ENCODE results near the gene ENG.
"Not testable (repeated sequence)": the region's sequence is repeated elsewhere in the genome, so short reads cannot be mapped to it uniquely, and the experiment has no call there.

Gene ENG

DNA sequence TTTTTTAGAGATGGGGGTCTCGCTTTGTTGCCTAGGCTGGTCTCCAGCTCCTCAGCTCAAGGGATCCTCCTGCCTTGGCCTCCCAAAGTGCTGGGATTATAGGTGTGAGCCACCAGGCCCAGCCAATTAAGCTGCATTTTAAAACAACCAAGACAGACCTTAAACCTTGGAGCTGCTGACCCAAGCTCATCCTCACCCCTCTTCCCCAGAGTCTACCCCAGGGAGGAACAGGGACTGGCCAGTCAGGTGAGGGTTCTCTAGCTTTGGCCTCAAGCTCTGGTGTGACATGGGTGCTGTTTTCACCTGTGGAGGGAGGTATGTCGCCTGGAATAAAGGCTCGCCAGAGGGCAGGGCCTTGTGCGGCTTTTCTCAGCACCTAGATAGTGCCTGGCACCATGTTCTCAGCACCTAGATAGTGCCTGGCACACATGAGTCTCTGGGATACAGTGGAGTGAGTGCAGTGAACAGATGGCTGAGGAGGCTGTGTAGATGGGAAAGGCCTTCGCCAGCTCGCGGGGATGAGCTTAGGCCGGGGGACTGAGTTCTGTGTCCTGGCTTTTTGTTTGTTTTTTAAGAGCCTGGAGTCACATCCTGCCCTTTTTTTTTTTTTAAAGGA is 61.3 kb downstream of the ENG start:
- DNase-seq = no peak

DNA sequence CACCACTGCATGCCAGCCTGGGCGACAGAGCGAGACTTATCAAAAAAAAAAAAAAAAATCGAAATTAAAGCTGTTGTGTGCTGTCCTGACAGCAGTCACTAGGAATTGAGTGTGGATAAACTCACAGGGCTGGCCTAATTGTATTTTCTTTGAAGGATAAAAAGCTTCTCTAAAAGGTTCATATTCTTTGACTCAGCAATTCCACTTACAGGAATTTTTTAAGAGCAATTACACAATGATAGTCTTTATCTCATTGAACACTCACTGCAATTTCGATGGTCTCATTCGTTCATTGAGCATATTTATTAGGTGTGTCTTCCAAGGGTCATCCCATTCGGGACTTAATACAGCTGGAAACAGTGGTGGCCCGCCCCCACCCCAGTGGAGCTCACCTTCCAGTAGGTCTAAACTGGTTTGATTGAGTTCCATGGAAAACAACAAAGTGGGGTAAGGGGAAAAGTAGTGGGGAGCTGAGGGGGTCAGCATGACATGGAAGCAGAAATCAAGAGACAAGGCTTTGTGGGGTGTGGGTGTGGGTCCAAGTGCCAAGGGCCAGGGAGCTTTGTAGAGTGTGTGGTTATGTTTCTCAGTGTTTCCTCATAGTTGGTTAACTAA is 61.9 kb downstream of the ENG start:
- no peak for DNase-seq

DNA sequence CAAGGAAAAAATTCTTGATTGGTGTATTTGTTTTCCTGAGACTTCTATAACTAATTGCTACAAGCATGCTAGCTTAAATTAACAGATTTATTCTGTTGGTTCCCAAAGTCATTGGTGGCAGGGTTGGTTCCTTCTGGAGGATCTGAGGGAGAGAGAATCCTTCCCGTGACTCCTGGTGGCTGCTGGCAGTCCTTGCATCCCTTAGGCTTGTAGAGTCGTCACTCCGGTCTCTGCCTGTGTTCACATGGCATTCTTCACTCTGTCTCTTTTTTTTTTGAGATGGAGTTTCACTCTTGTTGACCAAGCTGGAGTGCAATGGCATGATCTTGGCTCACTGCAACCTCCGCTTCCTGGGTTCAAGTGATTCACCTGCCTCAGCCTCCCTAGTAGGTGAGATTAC is 63.4 kb downstream of the ENG start:
- no peak for DNase-seq

DNA sequence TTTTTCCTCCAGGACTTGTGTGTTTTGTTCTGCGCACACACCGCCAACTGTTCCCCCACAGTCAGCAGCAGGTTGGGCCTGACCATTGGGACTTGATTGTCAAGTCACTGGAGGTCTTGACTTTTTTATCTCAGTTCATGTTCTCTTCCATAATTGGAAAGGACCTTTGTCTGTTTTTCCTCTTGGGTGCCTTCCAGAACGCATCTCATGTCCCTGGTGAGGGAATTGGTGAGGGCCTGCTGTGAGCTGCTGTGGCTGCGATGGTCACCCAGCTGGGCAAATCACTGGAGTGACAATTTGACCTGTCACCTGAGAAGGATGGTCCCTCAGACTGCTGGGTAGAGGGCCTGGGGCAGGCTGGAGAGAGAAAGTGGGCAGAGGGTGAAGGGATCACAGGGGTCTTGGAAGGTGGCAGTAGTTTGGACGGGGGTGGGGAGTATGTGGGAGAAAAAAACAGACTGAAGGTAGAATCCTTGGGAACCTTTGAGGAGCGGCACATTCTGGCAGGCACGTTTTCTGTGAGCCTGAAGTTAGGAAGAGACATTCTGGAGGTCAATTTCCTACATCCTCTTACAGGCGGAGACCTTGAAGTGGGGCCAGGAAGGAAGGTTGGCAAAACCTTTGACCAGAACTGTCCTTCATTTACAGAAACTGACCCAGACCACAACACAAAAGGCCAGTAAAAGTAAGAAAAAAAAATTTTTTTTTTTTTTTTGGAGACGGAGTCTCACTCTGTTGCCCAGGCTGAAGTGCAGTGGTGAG is 64.2 kb downstream of the ENG start:
- no peak for DNase-seq

DNA sequence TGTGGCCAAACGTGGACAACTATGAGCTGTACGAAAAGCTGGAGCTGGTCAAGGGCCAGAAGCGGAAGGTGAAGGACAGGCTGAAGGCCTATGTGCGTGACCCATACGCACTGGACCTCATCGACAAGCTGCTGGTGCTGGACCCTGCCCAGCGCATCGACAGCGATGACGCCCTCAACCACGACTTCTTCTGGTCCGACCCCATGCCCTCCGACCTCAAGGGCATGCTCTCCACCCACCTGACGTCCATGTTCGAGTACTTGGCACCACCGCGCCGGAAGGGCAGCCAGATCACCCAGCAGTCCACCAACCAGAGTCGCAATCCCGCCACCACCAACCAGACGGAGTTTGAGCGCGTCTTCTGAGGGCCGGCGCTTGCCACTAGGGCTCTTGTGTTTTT is 65.3 kb downstream of the ENG start:
- no peak for DNase-seq

DNA sequence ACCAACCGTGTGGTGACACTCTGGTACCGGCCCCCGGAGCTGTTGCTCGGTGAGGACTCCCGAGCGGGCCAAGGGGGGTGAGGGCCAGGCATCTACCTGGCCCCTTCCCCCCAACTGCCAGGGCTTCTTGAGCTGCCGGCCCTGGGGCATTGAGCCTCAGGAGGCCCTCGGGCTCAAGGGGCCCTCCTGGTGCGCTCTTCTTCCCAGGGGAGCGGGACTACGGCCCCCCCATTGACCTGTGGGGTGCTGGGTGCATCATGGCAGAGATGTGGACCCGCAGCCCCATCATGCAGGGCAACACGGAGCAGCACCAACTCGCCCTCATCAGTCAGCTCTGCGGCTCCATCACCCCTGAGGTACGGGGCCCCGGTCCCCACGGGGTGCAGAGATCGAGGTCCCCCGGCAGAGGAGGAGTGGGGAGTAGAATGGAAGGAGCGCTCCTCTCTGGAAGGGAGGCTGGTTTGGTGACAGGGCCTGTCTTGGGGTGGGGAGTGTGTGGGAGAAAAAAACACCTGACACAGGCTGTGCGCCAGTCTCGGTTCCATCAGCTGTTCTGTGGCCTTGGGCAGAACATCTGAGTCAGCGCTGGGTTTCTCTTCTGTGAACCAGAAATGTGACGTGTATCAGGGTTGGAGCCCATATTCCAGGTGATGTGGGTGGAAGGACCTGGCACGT is 66.0 kb downstream of the ENG start:
- no peak for DNase-seq

DNA sequence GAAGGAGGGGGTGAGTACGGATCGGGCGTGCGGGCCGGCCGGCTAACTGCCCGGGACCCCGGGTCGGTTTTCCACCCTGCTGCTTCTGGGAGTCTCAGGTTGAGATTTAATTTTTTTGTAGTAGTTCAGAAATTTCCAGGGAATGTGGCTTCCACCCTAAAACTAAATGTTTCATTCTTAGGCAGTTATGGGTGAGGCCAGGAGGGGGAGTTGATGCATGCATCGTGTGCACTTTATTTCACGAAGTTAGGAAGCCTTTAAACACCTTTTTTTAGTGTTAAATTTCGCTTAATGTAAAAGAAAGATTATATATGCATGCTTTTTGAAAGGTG is 67.7 kb downstream of the ENG start:
- no peak for DNase-seq

DNA sequence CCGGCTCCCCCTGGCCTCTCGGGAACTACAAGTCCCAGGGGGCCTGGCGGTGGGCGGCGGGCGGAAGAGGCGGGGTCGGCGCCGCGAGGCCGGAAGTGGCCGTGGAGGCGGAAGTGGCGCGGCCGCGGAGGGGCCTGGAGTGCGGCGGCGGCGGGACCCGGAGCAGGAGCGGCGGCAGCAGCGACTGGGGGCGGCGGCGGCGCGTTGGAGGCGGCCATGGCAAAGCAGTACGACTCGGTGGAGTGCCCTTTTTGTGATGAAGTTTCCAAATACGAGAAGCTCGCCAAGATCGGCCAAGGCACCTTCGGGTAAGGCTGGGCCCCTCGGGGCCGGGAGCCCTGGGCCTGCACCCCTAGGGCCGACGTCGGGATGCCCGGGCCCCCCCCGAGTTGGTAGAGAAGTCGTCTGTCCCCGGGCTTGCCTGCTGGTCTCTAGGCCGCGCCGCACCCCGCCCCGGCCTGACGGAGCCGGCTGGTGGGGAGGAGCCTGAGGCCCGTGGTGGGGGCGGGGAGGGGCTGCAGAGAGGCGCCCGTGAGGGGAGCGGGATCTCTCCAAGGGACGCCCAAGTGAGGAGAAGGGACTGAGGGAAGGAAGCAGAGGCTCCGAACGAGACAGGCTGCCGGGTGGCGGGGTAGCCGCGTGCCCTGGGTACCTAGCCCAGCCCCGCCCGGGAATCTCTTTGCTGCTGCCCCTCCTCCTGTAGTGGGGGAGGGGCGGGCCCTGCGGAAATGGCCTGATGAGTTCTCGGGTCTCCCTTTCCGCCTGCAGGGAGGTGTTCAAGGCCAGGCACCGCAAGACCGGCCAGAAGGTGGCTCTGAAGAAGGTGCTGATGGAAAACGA is 68.3 kb downstream of the ENG start, which contains the start of gene CDK9:
Gene CDK9, plus strand, starts transcription at position 102 of the 840 bp plus-strand sequence. Its CDS starts 115 bp downstream, at position 217.
- peak; percentile 82 for DNase-seq

DNA sequence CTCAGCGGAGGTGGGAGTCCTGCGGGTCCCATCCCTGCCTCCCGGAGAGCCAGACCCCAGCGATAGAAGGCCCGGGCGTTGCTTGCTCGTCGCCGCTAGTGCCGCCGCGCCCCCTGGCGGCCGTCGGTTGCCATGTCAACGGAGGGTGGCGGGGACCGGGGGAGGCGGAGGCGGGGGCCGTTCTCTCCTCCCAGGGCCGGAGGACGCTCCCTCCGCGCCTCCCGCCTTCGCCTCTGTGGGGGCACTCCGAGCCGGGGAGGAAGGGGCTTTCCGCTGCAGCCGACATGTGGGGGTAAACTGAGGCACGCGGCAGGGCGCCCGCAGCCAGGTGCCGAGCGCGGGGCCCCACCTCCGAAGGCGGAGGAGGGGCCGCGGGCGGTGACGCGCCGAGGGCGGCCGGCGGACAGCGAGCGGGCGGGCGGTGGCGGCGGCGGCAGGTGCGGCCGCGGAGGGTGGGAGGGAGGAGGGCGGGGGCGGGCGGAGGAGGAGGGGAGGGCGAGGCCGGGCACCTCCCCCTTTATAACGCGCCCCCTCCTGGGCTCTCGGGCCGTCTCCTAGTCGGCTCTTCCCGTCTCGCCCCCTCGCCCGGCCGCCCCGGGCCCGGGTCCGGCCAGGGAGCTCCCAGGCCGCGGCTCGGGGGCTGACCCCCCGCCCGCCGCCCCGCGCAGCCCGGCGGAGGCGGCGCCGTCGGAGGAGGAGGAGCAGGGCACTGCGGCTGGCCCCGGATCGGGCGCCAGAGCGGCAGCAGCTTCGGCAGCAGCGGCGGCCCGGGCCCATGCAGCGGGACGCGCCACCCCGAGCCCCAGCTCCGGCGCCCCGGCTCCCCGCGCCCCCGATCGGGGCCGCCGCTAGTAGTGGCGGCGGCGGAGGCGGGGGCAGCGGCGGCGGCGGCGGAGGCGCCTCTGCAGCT is 69.2 kb downstream of the ENG start:
- peak; percentile 96 for DNase-seq

DNA sequence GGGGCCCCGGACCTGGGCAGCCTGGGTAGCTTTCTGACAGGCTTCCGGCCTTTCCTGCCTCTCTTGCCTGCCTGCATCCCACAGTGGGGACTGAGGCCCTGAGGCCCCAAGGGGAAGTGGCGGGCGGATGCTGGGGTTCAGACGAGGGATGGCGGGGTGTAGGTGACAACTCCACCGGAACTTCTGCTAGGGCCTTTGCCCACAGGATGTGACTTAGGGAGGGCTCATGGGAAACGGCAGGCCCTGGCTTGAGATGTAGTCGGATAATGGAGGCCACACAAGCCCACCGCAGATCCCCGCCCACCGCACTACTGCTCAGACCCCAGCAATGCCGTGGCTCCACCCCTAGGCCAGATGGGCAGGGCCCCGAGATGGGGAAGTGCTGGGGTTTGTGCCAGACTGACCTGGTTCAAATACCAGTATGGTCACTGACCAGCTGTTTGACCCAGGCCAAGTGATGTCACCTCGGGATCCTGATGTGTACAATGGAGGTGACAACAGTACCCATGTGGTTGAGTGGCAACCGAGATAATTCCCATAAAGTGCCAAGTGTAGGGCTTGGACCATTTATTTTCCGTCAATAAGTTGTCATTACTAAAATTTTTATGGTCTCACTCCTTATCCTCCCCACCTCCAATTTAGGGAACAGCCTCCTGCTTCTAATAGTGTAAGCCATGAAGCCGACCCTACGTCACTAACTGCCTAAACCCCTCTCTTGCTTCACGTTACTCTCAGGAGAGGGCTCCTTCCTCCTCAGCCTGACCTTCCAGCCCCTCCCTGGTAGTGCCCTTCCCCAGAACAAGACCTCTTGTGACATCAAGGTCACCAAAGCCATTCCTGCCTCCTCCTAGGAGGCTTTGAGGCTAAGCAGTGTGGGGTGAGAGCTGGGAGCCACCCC is 71.1 kb downstream of the ENG start:
- DNase-seq = no peak

DNA sequence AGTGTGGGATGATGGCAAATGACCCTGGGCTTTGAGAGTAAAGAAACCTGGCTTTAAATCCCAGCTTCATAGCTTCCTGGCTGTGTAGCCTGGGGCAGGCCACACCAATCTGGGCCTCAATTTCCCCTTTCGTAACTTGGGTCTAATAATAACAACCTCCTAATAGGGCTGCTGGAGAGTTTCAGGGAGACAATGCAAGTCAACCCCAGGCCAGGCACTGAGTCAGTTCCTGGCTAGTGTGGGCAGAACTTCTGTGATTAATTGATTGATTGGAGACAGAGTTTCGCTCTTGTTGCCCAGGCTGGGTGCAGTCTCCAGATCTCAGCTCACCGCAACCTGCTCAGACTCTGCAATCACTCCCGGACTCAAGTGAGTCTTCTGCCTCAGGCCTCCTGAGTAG is 72.7 kb downstream of the ENG start:
- DNase-seq = no peak

DNA sequence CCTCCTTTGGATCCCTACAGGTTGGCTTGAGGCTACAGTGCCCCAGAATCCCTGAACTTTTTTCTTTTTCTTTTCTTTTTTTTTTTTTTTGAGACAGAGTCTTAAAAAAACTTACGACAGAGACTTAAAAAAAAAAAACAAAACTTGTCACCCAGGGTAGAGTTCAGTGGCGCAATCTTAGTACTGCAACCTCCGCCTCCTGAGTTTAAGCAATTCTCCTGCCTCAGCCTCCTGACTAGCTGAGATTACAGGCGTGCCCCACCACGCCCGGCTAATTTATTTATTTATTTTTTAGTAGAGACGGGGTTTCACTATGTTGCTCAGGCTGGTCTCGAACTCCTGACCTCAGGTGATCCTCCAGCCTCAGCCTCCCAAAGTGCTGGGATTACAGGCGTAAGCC is 73.5 kb downstream of the ENG start:
- not testable (repeated sequence) for DNase-seq

DNA sequence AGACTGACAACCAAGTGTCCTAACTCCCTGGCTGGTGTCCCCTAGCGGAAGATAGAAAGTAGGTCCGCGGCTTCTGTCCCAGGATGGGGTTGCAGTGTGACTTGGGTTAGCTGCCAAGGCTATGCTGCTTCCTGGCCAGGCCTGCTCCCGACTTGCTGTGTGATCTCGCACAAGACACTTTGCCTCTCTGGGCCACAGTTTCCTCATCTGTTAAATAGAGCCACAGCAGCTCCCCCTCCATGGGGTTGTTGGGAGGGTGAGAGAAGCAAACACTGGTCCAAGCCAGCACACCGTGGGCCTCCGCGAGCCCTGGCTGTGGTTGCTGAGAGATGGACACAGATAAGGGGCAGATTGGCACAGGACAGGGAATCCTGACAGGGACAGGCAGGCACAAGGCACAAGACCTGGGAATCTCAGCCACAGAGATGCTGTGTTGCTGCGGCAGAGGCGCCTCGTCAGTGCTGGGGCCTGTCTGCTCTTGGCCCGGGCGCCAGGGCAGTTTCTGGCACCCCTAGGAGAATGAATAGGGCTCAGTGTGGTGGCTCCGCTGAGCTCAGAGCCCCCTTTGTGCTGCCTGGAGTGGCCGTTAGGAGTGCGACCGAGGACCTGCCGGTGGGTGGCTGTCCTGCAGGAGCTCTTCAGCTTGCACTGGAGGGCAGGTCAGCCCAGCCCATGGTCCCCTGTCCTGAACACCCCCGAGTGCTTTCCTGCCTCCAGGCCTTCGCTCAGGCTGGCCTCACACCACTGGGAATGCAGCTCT is 74.2 kb downstream of the ENG start:
- no peak for DNase-seq

DNA sequence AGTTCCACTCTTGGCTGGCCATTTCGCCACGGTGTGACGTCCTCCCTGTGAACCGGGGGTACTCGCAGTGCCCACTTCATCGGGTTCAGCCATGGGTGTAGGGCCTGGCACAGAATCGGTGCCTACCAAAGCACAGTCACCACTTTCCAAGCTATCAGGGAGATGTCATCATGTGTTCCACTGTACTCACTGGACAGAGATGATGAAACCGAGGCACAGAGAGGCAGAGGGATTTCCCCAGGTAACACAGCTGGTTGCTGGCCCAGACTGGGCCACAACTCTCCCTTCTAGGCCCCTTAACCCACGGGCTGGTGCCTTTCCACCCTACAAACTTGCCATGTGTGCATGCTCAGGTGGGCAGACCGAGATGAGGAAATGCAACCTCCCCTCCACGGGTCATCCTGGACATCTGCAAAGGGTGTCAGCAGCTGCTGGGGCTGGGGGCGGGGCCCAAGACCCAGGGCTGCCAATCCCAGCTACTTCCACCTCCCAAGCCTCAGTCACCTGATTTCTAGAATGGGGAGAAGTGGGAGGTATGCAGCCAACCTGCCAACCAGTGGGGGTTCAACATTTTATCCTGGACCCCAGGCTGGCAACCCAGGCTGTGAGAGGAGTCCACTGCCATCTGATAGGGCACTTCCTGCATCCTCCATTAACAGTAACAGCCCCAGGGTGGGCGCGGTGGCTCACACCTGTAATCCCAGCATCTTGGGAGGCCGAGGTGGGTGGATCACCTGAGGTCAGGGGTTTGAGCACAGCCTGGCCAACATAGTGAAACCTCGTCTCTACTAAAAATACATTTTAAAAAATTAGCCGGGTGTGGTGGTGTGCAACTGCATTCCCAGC is 75.1 kb downstream of the ENG start:
- DNase-seq = no peak

DNA sequence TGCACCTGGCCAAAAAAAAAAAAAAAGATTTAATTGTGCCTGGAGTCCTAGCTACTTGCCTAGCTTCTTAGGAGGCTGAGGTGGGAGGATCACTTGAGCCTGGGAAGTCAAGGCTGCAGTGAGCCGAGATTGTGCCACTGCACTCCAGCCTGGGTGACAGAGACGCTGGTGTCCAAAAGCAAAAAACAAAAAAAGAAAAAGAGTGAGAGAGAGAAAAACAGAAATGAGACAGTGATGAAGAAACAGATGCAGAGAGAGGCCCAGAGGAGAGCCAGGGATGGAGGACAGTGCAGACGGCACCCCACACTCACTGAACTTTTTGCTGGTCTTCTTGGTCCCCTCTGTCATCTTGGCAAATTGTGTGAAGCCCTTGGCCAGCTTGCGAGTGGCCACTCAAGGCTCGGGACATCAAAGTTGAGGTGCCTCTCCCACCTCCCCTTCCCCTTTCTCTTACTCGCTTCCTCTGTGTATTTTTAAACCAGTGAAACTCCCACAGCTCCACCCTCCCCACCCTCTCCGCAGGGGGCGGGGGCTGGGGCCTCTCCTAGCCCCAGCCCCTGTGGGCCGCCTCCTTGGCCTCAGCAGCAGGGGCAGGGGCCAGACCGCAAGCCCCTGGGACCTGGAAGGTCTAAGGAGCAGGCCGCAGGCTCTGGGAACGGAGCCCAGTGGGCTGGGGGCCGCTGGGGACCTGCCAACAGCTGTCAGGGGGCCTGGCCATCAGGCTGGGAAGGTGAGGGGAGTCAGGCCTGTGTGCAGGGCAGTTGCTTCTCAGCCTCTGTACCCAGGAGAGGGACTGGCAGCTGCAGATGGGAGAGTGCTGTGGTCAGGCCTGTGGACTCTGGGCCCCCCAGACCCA is 76.0 kb downstream of the ENG start, which contains the start of gene SH2D3C:
Gene SH2D3C, minus strand, starts transcription at position 387 of the 856 bp plus-strand sequence. Its CDS starts 39 bp downstream, at position 348.
- peak; percentile 49 for DNase-seq

DNA sequence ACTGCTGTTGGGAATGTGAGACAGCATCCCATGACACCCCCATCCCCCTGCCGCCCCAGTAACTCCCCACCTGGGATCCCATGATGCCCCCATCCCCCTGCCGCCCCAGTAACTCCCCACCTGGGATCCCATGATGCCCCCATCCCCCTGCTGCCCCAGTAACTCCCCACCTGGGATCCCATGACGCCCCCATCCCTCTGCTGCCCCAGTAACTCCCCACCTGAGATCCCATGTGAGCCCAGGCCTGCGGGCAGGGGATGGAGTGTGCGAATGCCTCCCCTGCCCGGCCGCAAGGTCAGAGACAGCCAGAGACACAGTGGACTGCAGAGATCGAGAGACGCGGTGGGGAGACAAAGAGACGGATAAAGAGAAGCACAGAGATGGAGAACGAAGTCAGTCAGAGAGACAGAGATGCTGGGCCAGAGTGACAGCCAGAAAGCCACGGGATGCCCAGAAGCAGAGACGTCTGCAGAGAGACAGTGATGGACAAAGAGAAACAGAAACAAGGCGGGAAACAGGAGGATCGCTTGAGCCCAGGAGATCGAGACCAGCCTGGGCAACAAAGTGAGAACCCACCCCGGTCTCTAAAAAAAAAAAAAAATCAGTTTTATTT is 77.0 kb downstream of the ENG start:
- no peak for DNase-seq

DNA sequence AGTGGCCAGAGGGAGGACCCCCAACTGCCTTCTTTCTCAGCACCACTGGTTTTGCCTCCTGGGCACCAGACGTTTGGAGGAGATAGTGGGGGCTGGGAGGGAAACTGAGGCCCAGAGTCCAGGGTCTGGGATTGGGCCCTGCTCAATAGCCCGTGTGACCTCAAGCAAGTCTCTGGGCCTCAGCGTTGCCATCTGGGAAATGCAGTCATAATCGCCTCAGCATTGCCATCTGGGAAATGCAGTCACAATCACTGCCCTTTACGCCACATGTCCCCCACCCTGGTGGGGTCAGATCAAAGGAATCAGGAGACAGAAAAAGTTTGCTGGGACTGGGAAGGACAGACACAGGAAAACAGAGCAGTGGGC is 77.6 kb downstream of the ENG start:
- DNase-seq = no peak

All from right kidney (tissue), 1 donor.